ENCODE data around the gene UBE2V1.

Gene UBE2V1

DNA sequence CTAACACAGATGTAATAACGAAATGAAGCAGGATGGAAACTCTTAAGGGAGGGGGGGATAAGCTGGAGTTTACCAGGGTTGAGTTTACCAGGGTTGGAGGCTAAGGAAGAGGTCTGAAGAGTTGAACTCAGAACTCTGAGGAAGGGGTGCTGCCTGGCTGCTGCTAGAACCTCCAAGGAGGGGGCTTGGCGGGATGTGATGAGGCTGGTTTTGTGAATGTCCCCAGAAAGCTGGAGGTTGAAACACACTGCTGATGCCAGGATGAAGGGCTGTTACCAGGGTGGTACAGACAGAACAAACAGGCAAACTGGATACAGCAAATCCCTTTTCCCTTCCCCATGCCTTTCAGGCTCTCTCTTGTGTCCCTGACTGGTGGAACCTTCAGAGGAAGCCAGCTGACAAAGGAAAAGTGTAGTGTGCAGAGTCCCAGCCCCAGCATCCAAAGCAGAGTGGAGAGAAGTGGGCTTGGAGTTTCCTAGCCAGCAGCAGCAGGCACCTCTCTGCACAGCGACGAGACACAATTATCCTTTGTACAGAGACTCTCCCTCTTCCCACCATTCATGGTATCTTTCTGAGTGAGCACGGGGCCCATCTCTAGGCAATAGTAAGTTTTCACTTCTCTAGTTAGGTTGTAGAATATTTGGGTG is 23.7 kb downstream of the UBE2V1 start:
- no peak for DNase-seq
- H3K9me2 ChIP-seq (replicated peaks; ENCODE audit: insufficient read depth, low read length): no peaks in the 10 kb centered on the region
- TF ChIP-seq, protein P1, sequence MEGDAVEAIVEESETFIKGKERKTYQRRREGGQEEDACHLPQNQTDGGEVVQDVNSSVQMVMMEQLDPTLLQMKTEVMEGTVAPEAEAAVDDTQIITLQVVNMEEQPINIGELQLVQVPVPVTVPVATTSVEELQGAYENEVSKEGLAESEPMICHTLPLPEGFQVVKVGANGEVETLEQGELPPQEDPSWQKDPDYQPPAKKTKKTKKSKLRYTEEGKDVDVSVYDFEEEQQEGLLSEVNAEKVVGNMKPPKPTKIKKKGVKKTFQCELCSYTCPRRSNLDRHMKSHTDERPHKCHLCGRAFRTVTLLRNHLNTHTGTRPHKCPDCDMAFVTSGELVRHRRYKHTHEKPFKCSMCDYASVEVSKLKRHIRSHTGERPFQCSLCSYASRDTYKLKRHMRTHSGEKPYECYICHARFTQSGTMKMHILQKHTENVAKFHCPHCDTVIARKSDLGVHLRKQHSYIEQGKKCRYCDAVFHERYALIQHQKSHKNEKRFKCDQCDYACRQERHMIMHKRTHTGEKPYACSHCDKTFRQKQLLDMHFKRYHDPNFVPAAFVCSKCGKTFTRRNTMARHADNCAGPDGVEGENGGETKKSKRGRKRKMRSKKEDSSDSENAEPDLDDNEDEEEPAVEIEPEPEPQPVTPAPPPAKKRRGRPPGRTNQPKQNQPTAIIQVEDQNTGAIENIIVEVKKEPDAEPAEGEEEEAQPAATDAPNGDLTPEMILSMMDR (IDR thresholded peaks at IDR 0.05; ENCODE audit: low read length): no peak
- TF ChIP-seq EZH2phosphoT487 (IDR thresholded peaks at IDR 0.05; ENCODE audit: low read length): no peak
- no peak for TF ChIP-seq EZH2 (optimal IDR thresholded peaks at IDR 0.05; ENCODE audit: low read depth, low read length)
- no peaks in the 10 kb centered on the region for H3K27me3 ChIP-seq (replicated peaks; ENCODE audit: insufficient read depth, low read length)
- peaks cover 4% of the 10 kb centered on the region; the same call in 1 of the 2 replicates for H4K20me1 ChIP-seq (ENCODE audit: insufficient read depth, low read length)
- H3K9me3 ChIP-seq (replicated peaks; ENCODE audit: insufficient read depth, low read length): no peaks in the 10 kb centered on the region
- H3K9ac ChIP-seq (ENCODE audit: low read length): no peak overlapping the region
- no peaks in the 10 kb centered on the region for H3F3A ChIP-seq (ENCODE audit: insufficient read depth, low read length)
- peaks cover 58% of the 10 kb centered on the region for H3K79me2 ChIP-seq (ENCODE audit: low read length)
- no peak overlapping the region for H3K27ac ChIP-seq (ENCODE audit: low read length)
- peaks cover 7% of the 10 kb centered on the region for H3K4me1 ChIP-seq (ENCODE audit: low read length)
- H2AFZ ChIP-seq (ENCODE audit: low read length): no peak overlapping the region
- no peak overlapping the region for H3K4me2 ChIP-seq (ENCODE audit: low read depth, low read length)
- H3K36me3 ChIP-seq (replicated peaks; ENCODE audit: insufficient read depth, low read length): 0 out of 2 replicates have a peak, but pooled peaks cover 4% of the 10 kb centered on the region
- H3K4me3 ChIP-seq (ENCODE audit: low read length): no peak overlapping the region

DNA sequence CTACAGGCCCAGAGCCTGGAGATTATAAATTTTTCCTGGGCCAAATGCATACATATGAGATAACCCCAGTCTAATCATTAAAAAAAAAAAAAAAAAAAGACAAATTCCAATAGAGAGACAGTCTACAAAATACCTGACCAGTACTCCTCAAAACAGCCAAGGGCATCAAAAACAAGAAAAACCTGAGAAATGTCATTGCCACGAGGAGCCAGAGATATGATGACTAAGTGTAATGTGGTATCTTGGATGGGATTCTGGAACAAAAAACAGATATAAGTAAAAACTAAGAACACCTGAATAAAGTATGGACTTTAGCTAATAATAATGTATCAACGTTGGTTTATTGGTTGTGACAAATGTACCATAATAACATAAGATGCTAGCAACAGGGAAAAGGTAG is 24.9 kb downstream of the UBE2V1 start:
- no peak overlapping the region for H3K27ac ChIP-seq (ENCODE audit: low read length)
- no peak overlapping the region for H3K4me2 ChIP-seq (ENCODE audit: low read depth, low read length)
- no peak overlapping the region for H3K4me3 ChIP-seq (ENCODE audit: low read length)
- no peaks in the 10 kb centered on the region for H3K9me2 ChIP-seq (replicated peaks; ENCODE audit: insufficient read depth, low read length)
- no peaks in the 10 kb centered on the region for H3K9me3 ChIP-seq (replicated peaks; ENCODE audit: insufficient read depth, low read length)
- TF ChIP-seq EZH2phosphoT487 (IDR thresholded peaks at IDR 0.05; ENCODE audit: low read length) (no peak), EZH2 (optimal IDR thresholded peaks at IDR 0.05; ENCODE audit: low read depth, low read length) (no peak)
- TF ChIP-seq, protein P1 (IDR thresholded peaks at IDR 0.05; ENCODE audit: low read length): no peak
- no peaks in the 10 kb centered on the region for H3F3A ChIP-seq (ENCODE audit: insufficient read depth, low read length)
- peaks cover 51% of the 10 kb centered on the region for H3K79me2 ChIP-seq (ENCODE audit: low read length)
- peaks cover 7% of the 10 kb centered on the region for H3K4me1 ChIP-seq (ENCODE audit: low read length)
- H2AFZ ChIP-seq (ENCODE audit: low read length): no peak overlapping the region
- H4K20me1 ChIP-seq (ENCODE audit: insufficient read depth, low read length): peaks cover 4% of the 10 kb centered on the region; the same call in 1 of the 2 replicates
- H3K9ac ChIP-seq (ENCODE audit: low read length): no peak overlapping the region
- no peak for DNase-seq
- H3K36me3 ChIP-seq (replicated peaks; ENCODE audit: insufficient read depth, low read length): no peaks in the 10 kb centered on the region
- H3K27me3 ChIP-seq (replicated peaks; ENCODE audit: insufficient read depth, low read length): no peaks in the 10 kb centered on the region

DNA sequence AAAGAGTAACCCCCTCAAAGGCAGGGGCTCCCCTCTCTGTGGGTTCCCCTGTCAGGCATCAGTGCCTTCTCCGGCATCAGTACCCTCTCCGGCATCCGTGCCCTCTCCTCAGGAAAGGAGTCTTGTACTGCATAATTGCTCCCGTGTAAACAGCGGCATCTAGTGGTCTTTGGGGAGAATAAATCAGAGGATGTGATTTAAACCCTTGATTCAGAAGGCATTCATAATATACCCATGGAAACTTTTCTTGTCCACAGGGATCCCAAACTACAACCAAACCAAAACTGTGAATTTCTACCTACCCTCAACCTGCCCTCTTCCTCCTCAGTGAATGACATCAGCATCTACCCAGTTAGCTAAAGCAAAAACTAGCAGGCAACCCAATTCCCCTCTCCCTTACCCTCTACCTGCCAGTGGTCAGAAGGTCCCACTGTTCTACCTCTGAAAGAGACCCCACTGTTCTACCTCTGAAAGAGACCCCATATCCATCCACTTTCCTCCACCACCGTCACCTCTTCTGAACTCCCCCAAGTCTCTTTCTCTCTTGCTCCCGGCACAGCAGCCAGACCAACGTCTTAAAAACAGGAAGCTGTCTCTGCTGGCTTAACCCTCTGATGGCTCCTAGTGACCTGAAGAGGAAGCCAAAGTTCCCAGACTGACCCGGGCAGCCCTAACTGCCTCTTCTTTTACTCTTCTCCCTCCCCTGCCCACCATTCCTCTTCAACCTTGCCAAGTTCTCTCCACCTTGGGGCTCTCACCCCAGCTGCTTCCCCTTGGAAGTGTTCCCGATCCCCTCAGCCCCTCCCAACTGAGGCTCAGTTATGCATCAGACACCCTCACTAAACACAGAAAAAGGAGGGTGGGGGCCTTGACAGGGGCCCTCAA is 27.2 kb downstream of the UBE2V1 start:
- H3K4me3 ChIP-seq (ENCODE audit: low read length): peak overlapping the region; percentile 27; the same call in 1 of the 2 replicates
- no peaks in the 10 kb centered on the region for H3K9me2 ChIP-seq (replicated peaks; ENCODE audit: insufficient read depth, low read length)
- TF ChIP-seq, protein P1 (IDR thresholded peaks at IDR 0.05; ENCODE audit: low read length): peak; percentile 85
- no peak for TF ChIP-seq EZH2 (optimal IDR thresholded peaks at IDR 0.05; ENCODE audit: low read depth, low read length)
- H3K9me3 ChIP-seq (replicated peaks; ENCODE audit: insufficient read depth, low read length): no peaks in the 10 kb centered on the region
- no peak overlapping the region for H2AFZ ChIP-seq (ENCODE audit: low read length)
- peaks cover 7% of the 10 kb centered on the region for H3K4me1 ChIP-seq (ENCODE audit: low read length)
- DNase-seq: peak; percentile 45
- no peak overlapping the region for H3K27ac ChIP-seq (ENCODE audit: low read length)
- no peaks in the 10 kb centered on the region for H3F3A ChIP-seq (ENCODE audit: insufficient read depth, low read length)
- H3K36me3 ChIP-seq (replicated peaks; ENCODE audit: insufficient read depth, low read length): no peaks in the 10 kb centered on the region
- peak overlapping the region; percentile 27; the same call in 1 of the 2 replicates for H3K9ac ChIP-seq (ENCODE audit: low read length)
- peaks cover 29% of the 10 kb centered on the region for H3K79me2 ChIP-seq (ENCODE audit: low read length)
- peak overlapping the region; percentile 73 for H3K4me2 ChIP-seq (ENCODE audit: low read depth, low read length)
- peaks cover 4% of the 10 kb centered on the region; the same call in 1 of the 2 replicates for H4K20me1 ChIP-seq (ENCODE audit: insufficient read depth, low read length)
- H3K27me3 ChIP-seq (replicated peaks; ENCODE audit: insufficient read depth, low read length): no peaks in the 10 kb centered on the region
